H9 (cell line): ENCODE data around the gene IQCE. TPM values are rescaled to one million over a fixed set of nuclear protein-coding genes. Genes with fewer than 3 reads are reported as not detected.
"Not testable (repeated sequence)": the region's sequence is repeated elsewhere in the genome, so short reads cannot be mapped to it uniquely, and the experiment has no call there.

ENCODE experiments used
- DNase-seq: peaks from one replicate; pipeline ENCODE4 v3.0.0-alpha.2; 2017
- H2AFZ ChIP-seq: one replicate; pipeline ENCODE4 v1.6.1; 2013; ENCODE audit warnings: mild to moderate bottlenecking, low read length, control low read depth, moderate library complexity
- H2AK5ac ChIP-seq: 2 replicates; pipeline ENCODE4 v1.6.1; 2013; ENCODE audit warnings: low read length, control low read depth, mixed read lengths; ENCODE audit not compliant: insufficient read length
- H2BK120ac ChIP-seq: one replicate; pipeline ENCODE4 v1.6.1; 2013; ENCODE audit warnings: low read depth, mild to moderate bottlenecking, low read length, control low read depth, inconsistent platforms; ENCODE audit not compliant: poor library complexity, severe bottlenecking
- H2BK12ac ChIP-seq: 2 replicates; pipeline ENCODE4 v1.6.1; 2013; ENCODE audit warnings: low read length, control low read depth, mixed read lengths, low read depth; ENCODE audit not compliant: insufficient read length
- H2BK15ac ChIP-seq: 2 replicates; pipeline ENCODE4 v1.6.1; 2013; ENCODE audit warnings: low read depth, low read length, control low read depth
- H2BK20ac ChIP-seq: one replicate; pipeline ENCODE4 v1.6.1; 2013; ENCODE audit warnings: low read depth, mild to moderate bottlenecking, low read length, control low read depth, inconsistent platforms; ENCODE audit not compliant: poor library complexity, severe bottlenecking
- H2BK5ac ChIP-seq: 2 replicates; pipeline ENCODE4 v1.6.1; 2013; ENCODE audit warnings: low read length, control low read depth, mixed read lengths; ENCODE audit not compliant: insufficient read length
- H3K14ac ChIP-seq: 2 replicates; pipeline ENCODE4 v1.6.1; 2013; ENCODE audit warnings: low read length, control low read depth; ENCODE audit not compliant: insufficient read depth
- H3K18ac ChIP-seq: 2 replicates; pipeline ENCODE4 v1.6.1; 2013; ENCODE audit warnings: low read depth, mild to moderate bottlenecking, mixed read lengths, low read length, control low read depth; ENCODE audit not compliant: insufficient read length
- H3K23ac ChIP-seq: 2 replicates; pipeline ENCODE4 v1.6.1; 2013; ENCODE audit warnings: low read length, control low read depth, mixed read lengths, low read depth; ENCODE audit not compliant: insufficient read length
- H3K23me2 ChIP-seq: 2 replicates; pipeline ENCODE4 v1.6.1; 2013; ENCODE audit warnings: low read depth, mild to moderate bottlenecking, mixed read lengths, low read length, control low read depth; ENCODE audit not compliant: insufficient read length, poor library complexity, severe bottlenecking
- H3K27ac ChIP-seq: 2 replicates; pipeline ENCODE4 v1.5.1; 2013; ENCODE audit warnings: low read length, control low read depth, mixed read lengths, low read depth; ENCODE audit not compliant: insufficient read length
- H3K27me3 ChIP-seq: 2 replicates; pipeline ENCODE4 v1.6.1; 2013; ENCODE audit warnings: low read length, control low read depth, inconsistent platforms; ENCODE audit not compliant: insufficient read depth
- H3K4ac ChIP-seq: 2 replicates; pipeline ENCODE4 v1.6.1; 2013; ENCODE audit warnings: low read depth, mild to moderate bottlenecking, control low read depth, inconsistent platforms, low read length, moderate library complexity
- H3K4me1 ChIP-seq: 2 replicates; pipeline ENCODE4 v1.6.1; 2013; ENCODE audit warnings: low read length, control low read depth, inconsistent platforms; ENCODE audit not compliant: insufficient read depth
- H3K4me2 ChIP-seq: 2 replicates; pipeline ENCODE4 v1.6.1; 2013; ENCODE audit warnings: low read length, control low read depth, mixed read lengths; ENCODE audit not compliant: insufficient read length, insufficient read depth
- H3K56ac ChIP-seq: 2 replicates; pipeline ENCODE4 v1.6.1; 2013; ENCODE audit warnings: low read depth, mild to moderate bottlenecking, mixed read lengths, low read length, control low read depth; ENCODE audit not compliant: insufficient read length
- H3K79me1 ChIP-seq: 2 replicates; pipeline ENCODE4 v1.6.1; 2013; ENCODE audit warnings: low read depth, mild to moderate bottlenecking, moderate library complexity, low read length, control low read depth, inconsistent platforms; ENCODE audit not compliant: insufficient read depth, poor library complexity, severe bottlenecking
- H3K79me2 ChIP-seq: 2 replicates; pipeline ENCODE4 v1.6.1; 2013; ENCODE audit warnings: low read length, control low read depth, inconsistent platforms; ENCODE audit not compliant: insufficient read depth
- H3K9ac ChIP-seq: 2 replicates; pipeline ENCODE4 v1.6.1; 2013; ENCODE audit warnings: low read length, control low read depth, mixed read lengths; ENCODE audit not compliant: insufficient read length; ENCODE audit errors: extremely low read depth
- H3K9me3 ChIP-seq: one replicate; pipeline ENCODE4 v1.6.1; 2013; ENCODE audit warnings: low read depth, low read length, inconsistent platforms; ENCODE audit not compliant: control insufficient read depth
- H3T11ph ChIP-seq: one replicate; pipeline ENCODE4 v1.6.1; 2013; ENCODE audit warnings: mild to moderate bottlenecking, low read length, control low read depth, inconsistent platforms
- H4K20me1 ChIP-seq: one replicate; pipeline ENCODE4 v1.6.1; 2013; ENCODE audit not compliant: control insufficient read depth, insufficient read length, insufficient read depth
- H4K5ac ChIP-seq: 2 replicates; pipeline ENCODE4 v1.6.1; 2013; ENCODE audit warnings: low read depth, mild to moderate bottlenecking, mixed read lengths, low read length, control low read depth; ENCODE audit not compliant: insufficient read length
- H4K8ac ChIP-seq: replicated peaks from 2 replicates; pipeline ENCODE4 v1.6.1; 2013; ENCODE audit warnings: low read length, control low read depth, mixed read lengths, low read depth; ENCODE audit not compliant: insufficient read length
- H4K91ac ChIP-seq: 2 replicates; pipeline ENCODE4 v1.6.1; 2013; ENCODE audit warnings: low read depth, mild to moderate bottlenecking, moderate library complexity, mixed read lengths, low read length, control low read depth; ENCODE audit not compliant: insufficient read length
- H3K27ac Mint-ChIP-seq, 3 experiments: 2 replicates in 2 of 3; 3 replicates in 1 of 3; pipeline ENCODE4 v1.8.0; 2020 to 2021; ENCODE audit warnings: mixed read lengths in 3 of 3, mild to moderate bottlenecking in 1 of 3, moderate library complexity in 1 of 3
- H3K27me3 Mint-ChIP-seq: 2 replicates; pipeline ENCODE4 v1.8.0; 2021; ENCODE audit warnings: low read depth, mild to moderate bottlenecking, moderate library complexity, mixed read lengths
- H3K36me3 Mint-ChIP-seq, 3 experiments: 2 replicates in 2 of 3; 3 replicates in 1 of 3; pipeline ENCODE4 v1.8.0; 2020 to 2021; ENCODE audit warnings: low read depth in 3 of 3, mixed read lengths in 3 of 3; ENCODE audit not compliant: insufficient read depth in 1 of 3
- H3K4me1 Mint-ChIP-seq, 2 experiments: 2 replicates each; pipeline ENCODE4 v1.8.0; 2020; ENCODE audit warnings: mixed read lengths in 2 of 2
- H3K4me3 Mint-ChIP-seq, 2 experiments: 2 replicates in 1 of 2; 3 replicates in 1 of 2; pipeline ENCODE4 v1.8.0; 2020 to 2021; ENCODE audit warnings: mild to moderate bottlenecking in 2 of 2, mixed read lengths in 2 of 2, moderate library complexity in 1 of 2
- H3K9me3 Mint-ChIP-seq, 2 experiments: 2 replicates in 1 of 2; 3 replicates in 1 of 2; pipeline ENCODE4 v1.8.0; 2020; ENCODE audit warnings: mild to moderate bottlenecking in 2 of 2, mixed read lengths in 2 of 2, moderate library complexity in 1 of 2
- CTCF ChIP-seq: fragments of 200-600 bp; sonication (generic); conservative IDR thresholded peaks from 3 replicates; pipeline ENCODE4 v1.8.0; 2021; ENCODE audit warnings: antibody characterized with exemption, mild to moderate bottlenecking
- WGBS: extraction: QIAGEN DNeasy Blood & Tissue Kit; methylation state at CpG from one replicate; pipeline ENCODE4 v1.1.7; 2013; ENCODE audit warnings: missing lambda C conversion rate, low lambda C conversion rate, mixed read lengths; ENCODE audit not compliant: insufficient read length; ENCODE audit errors: extremely low coverage; 5-methylcytosine and 5-hydroxymethylcytosine counted together
- total RNA-seq: library from RNA; stranded (reverse); gene quantifications from 2 replicates; pipeline ENCODE4 v1.2.1, GENCODE V29; 2021

Gene IQCE
- total RNA-seq, 1 experiment from 2014 or later: 7.0 TPM

GRCh38 chr7:2608921-2609411 is 50.2 kb downstream of the IQCE start:
- no peaks in the 10 kb centered on the region; a peak in 1 of 7 replicates for H3K36me3 Mint-ChIP-seq
- peaks cover 1% of the 10 kb centered on the region; the same call in 1 of the 2 replicates for H3K27me3 Mint-ChIP-seq
- no peak overlapping the region for H4K91ac ChIP-seq
- H3K27ac ChIP-seq: no peak overlapping the region
- no peak overlapping the region for H3K4me2 ChIP-seq
- no peak overlapping the region for H2BK12ac ChIP-seq
- H3K23ac ChIP-seq: no peak overlapping the region
- WGBS: no CpG with 5 or more reads among the region's 14 CpGs
- no peak overlapping the region for H2BK120ac ChIP-seq
- H3K79me1 ChIP-seq: no peaks in the 10 kb centered on the region
- no peak overlapping the region for H2BK20ac ChIP-seq
- H2BK5ac ChIP-seq: no peak overlapping the region
- peak; percentile 75 for DNase-seq
- H3K9me3 Mint-ChIP-seq: no peaks in the 10 kb centered on the region
- no peaks in the 10 kb centered on the region for H3K23me2 ChIP-seq
- H2AK5ac ChIP-seq: no peak overlapping the region
- H3K14ac ChIP-seq: no peak overlapping the region
- no peak overlapping the region for H3T11ph ChIP-seq
- no peak overlapping the region for H2AFZ ChIP-seq
- TF ChIP-seq CTCF: peak; percentile 68
- H3K9me3 ChIP-seq: no peaks in the 10 kb centered on the region
- no peak overlapping the region for H3K4me3 Mint-ChIP-seq
- no peak overlapping the region for H4K8ac ChIP-seq
- H3K18ac ChIP-seq: no peak overlapping the region
- H2BK15ac ChIP-seq: no peak overlapping the region
- no peak overlapping the region; a peak in 1 of 7 replicates for H3K27ac Mint-ChIP-seq
- peaks cover 26 to 34% of the 10 kb centered on the region in 2 experiments for H3K4me1 Mint-ChIP-seq
- H4K5ac ChIP-seq: no peak overlapping the region
- no peak overlapping the region for H3K56ac ChIP-seq
- no peak overlapping the region for H3K9ac ChIP-seq
- no peaks in the 10 kb centered on the region for H3K79me2 ChIP-seq
- no peak overlapping the region for H3K4ac ChIP-seq
- peaks cover 2% of the 10 kb centered on the region for H4K20me1 ChIP-seq
- H3K4me1 ChIP-seq: peaks cover 2% of the 10 kb centered on the region; the same call in 1 of the 2 replicates
- no peaks in the 10 kb centered on the region for H3K27me3 ChIP-seq

GRCh38 chr7:2609646-2610045 is 50.9 kb downstream of the IQCE start:
- H3K27ac Mint-ChIP-seq: peak overlapping the region in 1 of 3 experiments; percentile 85; a peak in 2 of 7 replicates
- not testable (repeated sequence) for H3K79me2 ChIP-seq, H3K4me3 Mint-ChIP-seq, H4K91ac ChIP-seq, H3K27me3 ChIP-seq, H3K4me1 ChIP-seq, H2BK120ac ChIP-seq, H4K20me1 ChIP-seq, H3K23me2 ChIP-seq, H4K8ac ChIP-seq, H3K9me3 ChIP-seq, H3K14ac ChIP-seq, DNase-seq, H3K4me2 ChIP-seq, H3K56ac ChIP-seq, H2AFZ ChIP-seq, H3K27me3 Mint-ChIP-seq, H2BK15ac ChIP-seq, H2BK5ac ChIP-seq, H2BK12ac ChIP-seq, H3K79me1 ChIP-seq, H4K5ac ChIP-seq, H2AK5ac ChIP-seq, H3K9me3 Mint-ChIP-seq, H3K23ac ChIP-seq, H3K18ac ChIP-seq, H3K4ac ChIP-seq, H3K9ac ChIP-seq, H3T11ph ChIP-seq, H3K27ac ChIP-seq, H2BK20ac ChIP-seq, H3K36me3 Mint-ChIP-seq
- no CpG with 5 or more reads among the region's 6 CpGs for WGBS
- H3K4me1 Mint-ChIP-seq: peaks cover 26 to 34% of the 10 kb centered on the region in 2 experiments
